Measurements from ENCODE around the gene KLK13. TPM values are rescaled to one million over a fixed set of nuclear protein-coding genes. Genes with fewer than 3 reads are reported as not detected.

Gene KLK13
- total RNA-seq, 2 experiments from 2014 or later = not detected

- peaks cover 23% of the 10 kb centered on the region for H3K36me3 Mint-ChIP-seq
- H3K4me3 Mint-ChIP-seq = peak overlapping the region; percentile 36
- no peaks in the 10 kb centered on the region for H3K27me3 Mint-ChIP-seq
- ChIA-PET POLR2A (no interaction called here), CTCF (no interaction called here)
- H3K27ac Mint-ChIP-seq = no peak overlapping the region
- H3K4me1 Mint-ChIP-seq (ENCODE audit: low read depth) = peaks cover 22% of the 10 kb centered on the region
- H3K9me3 Mint-ChIP-seq = no peaks in the 10 kb centered on the region
- intact Hi-C loops (cut with micrococcal nuclease) = no loop called here
- no peak for DNase-seq
These were observed 34.1 kb upstream of the KLK13 start for GRCh38 chr19:51099047-51099382.

GRCh38 chr19:51098365-51099046, 33.6 kb upstream of the KLK13 start:
- no peak overlapping the region for H3K4me3 Mint-ChIP-seq
- H3K27ac Mint-ChIP-seq = no peak overlapping the region
- no peaks in the 10 kb centered on the region for H3K27me3 Mint-ChIP-seq
- DNase-seq = peak; percentile 50
- ChIA-PET CTCF (no interaction called here), POLR2A (no interaction called here)
- peaks cover 20% of the 10 kb centered on the region for H3K36me3 Mint-ChIP-seq
- peaks cover 18% of the 10 kb centered on the region for H3K4me1 Mint-ChIP-seq (ENCODE audit: low read depth)
- intact Hi-C loops (cut with micrococcal nuclease) = no loop called here
- no peaks in the 10 kb centered on the region for H3K9me3 Mint-ChIP-seq

GRCh38 chr19:51097796-51098195, 32.9 kb upstream of the KLK13 start:
- DNase-seq = no peak
- H3K27me3 Mint-ChIP-seq = no peaks in the 10 kb centered on the region
- ChIA-PET CTCF (no interaction called here), POLR2A (no interaction called here)
- H3K36me3 Mint-ChIP-seq = peaks cover 19% of the 10 kb centered on the region
- H3K4me1 Mint-ChIP-seq (ENCODE audit: low read depth) = peaks cover 16% of the 10 kb centered on the region
- no peak overlapping the region for H3K27ac Mint-ChIP-seq
- intact Hi-C loops (cut with micrococcal nuclease) = no loop called here
- H3K9me3 Mint-ChIP-seq = no peaks in the 10 kb centered on the region
- H3K4me3 Mint-ChIP-seq = no peak overlapping the region

DNA sequence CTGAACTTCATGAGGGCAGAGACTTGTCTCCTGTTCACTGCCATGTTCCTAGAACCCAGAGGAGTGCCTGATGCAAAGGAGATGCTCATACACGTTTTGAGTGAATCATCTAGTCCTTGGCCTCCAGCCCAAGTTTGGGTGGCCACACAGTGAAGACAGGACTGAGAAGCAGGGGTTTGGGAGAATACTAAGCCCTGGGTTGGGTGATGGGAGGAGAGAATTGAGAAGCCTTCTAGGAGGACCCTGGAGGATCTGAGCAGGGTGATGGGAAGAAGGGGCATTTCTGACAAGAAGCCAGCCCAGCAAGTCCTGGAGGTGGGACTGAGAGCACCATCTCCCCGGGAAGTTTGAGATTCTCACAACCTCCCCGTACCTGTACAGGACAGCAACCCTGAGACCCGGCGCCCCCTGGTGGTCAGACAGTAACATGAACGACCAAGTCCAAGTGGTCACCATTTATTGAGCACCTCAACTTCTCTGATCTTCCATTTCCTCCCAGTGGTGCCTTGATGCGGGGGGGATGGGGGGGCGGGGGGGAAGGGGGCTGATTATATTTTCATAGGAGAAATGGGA, 32.4 kb upstream of the KLK13 start:
- peaks cover 11% of the 10 kb centered on the region for H3K4me1 Mint-ChIP-seq (ENCODE audit: low read depth)
- ChIA-PET CTCF (interaction anchor here (0.6 to 2.8 kb wide), 12 partner anchors 11 to 728 kb away, joined by 3 to 12 read pairs (median 4); no protein-coding TSS in a partner anchor), POLR2A (interaction anchor here (0.6 kb wide), 1 partner anchor 71 kb away, joined by 3 read pairs; no protein-coding TSS in a partner anchor)
- H3K9me3 Mint-ChIP-seq = no peaks in the 10 kb centered on the region
- peak; percentile 80 for DNase-seq
- H3K36me3 Mint-ChIP-seq = peaks cover 14% of the 10 kb centered on the region
- H3K4me3 Mint-ChIP-seq = no peak overlapping the region
- H3K27ac Mint-ChIP-seq = no peak overlapping the region
- intact Hi-C loops (cut with micrococcal nuclease) = no loop called here
- no peaks in the 10 kb centered on the region for H3K27me3 Mint-ChIP-seq

DNA sequence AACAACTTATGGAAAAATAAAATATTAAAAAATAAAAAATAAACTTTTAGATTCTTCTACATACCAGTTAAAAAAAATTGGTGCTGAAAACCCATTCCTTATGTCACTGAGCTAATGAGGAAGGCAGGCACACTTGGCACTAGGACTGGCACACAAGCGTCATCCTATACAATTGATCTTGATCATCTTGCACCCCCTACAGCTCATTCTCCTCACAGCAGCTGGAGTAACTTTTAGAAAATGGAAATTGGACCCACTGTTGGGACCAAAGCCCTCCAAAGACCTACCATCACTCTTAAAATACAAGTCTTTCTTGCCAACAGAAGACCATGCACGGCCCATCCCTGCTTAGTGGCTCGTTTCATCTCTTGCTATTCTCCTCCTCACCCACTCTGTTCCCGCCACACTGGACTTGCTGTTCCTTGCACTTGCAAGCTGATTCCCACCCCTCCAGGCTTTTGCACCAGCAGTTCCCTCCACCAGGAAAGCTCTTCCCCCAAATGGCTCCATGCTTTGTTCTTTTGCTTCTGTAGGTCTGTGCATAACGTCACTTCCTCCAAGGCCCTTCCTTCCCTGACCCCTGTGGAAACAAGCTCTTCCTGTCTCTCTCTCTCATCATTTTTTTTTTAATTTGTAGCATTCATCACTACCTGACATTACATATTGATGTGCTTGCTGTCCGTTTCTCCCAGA, 31.7 kb upstream of the KLK13 start:
- ChIA-PET CTCF (interaction anchor here (0.6 to 2.8 kb wide), 15 partner anchors 10 to 728 kb away, joined by 3 to 12 read pairs (median 4); no protein-coding TSS in a partner anchor), POLR2A (interaction anchor here (0.6 kb wide), 2 partner anchors 72 to 105 kb away, joined by 3 to 4 read pairs; no protein-coding TSS in a partner anchor)
- peaks cover 14% of the 10 kb centered on the region for H3K36me3 Mint-ChIP-seq
- no peak overlapping the region for H3K27ac Mint-ChIP-seq
- intact Hi-C loops (cut with micrococcal nuclease) = no loop called here
- no peak overlapping the region for H3K4me3 Mint-ChIP-seq
- no peaks in the 10 kb centered on the region for H3K27me3 Mint-ChIP-seq
- peaks cover 11% of the 10 kb centered on the region for H3K4me1 Mint-ChIP-seq (ENCODE audit: low read depth)
- H3K9me3 Mint-ChIP-seq = no peaks in the 10 kb centered on the region
- DNase-seq = no peak

DNA sequence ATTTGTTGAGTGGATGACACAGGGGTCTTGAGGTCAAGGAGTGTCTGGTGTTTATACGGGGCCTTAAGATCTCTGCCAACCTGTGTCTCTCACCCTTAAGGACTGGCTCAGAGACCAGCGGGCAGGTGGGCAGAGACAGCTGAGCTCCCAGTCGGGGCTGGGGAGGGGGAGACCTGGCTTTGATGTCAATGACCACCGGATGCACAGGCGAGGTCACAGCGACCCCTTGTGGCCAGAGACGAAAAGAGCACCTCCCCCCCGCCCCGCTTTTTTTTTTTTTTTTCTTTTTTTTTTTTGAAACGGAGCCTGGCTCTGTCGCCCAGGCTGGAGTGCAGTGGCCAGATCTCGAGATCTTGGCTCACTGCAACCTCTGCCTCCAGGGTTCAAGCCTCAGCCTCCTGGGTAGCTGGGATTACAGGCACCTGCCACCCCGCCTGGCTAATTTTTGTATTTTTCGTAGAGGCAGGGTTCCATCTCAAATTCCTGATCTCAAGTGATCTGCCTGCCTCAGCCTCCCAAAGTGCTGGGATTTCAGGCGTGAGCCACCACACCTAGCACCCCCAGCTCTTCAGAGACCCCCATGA, 29.9 kb upstream of the KLK13 start:
- Mint-ChIP-seq H3K4me1 (ENCODE audit: low read depth) (peaks cover 8% of the 10 kb centered on the region), H3K27me3 (no peaks in the 10 kb centered on the region), H3K27ac (no peak overlapping the region), H3K4me3 (no peak overlapping the region), H3K9me3 (no peaks in the 10 kb centered on the region), H3K36me3 (peaks cover 10% of the 10 kb centered on the region)
- peak; percentile 55 for DNase-seq
- POLR2A ChIA-PET = no interaction called here
- intact Hi-C loops (cut with micrococcal nuclease) = loop anchor here (5.0 kb wide), 1 partner anchor 77 kb away; the partner anchor contains the start of gene KLK10
- CTCF ChIA-PET = interaction anchor here (1.2 to 2.8 kb wide), 3 partner anchors 8 to 165 kb away, joined by 4 to 12 read pairs (median 6); no protein-coding TSS in a partner anchor

DNA sequence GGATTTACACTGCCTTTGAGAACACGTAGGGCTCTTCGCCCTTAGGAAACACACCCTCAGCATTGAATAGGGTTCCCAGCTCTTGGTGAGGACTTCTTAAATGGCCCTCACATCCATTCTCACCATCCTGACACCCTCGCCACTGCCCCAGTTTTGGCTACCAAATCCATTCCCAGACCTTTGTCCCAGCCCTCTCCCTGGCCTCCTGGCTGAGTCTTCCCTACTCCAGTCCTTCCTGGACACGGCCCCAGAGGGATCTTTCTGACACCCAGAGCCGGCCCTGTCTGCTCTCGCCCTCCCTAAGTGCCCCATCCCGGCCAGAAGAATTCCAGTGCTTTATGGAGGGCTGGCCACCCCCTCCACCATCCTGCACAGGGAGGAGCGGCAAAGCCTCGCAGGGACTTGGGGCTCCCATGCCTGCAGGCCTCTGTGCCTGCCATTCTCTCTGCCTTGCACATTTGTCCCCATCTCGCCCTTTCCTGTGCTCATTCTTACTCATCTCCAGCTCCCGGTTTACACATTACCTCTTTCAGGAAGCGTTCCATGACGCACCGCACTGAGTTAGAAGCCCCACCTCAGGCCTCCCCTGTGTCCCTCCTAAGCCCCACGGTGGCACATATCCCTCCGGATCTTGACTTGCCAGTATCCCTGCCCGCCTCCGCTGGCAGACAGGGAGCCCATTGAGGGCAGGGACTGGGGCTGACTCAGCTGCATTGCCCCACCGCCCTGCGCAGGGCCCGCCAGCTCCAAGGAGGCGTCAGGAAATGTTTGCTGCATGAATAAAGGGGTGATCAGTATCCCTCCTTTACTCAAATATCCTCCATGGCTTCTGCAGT, 28.8 kb upstream of the KLK13 start:
- intact Hi-C loops (cut with micrococcal nuclease) = loop anchor here (5.0 kb wide), 1 partner anchor 76 kb away; the partner anchor contains the start of gene KLK10
- no peak for DNase-seq
- no peaks in the 10 kb centered on the region for H3K9me3 Mint-ChIP-seq
- ChIA-PET POLR2A (no interaction called here), CTCF (interaction anchor here (0.6 to 2.8 kb wide), 3 partner anchors 72 to 347 kb away, joined by 4 to 12 read pairs (median 8); no protein-coding TSS in a partner anchor)
- no peak overlapping the region for H3K4me3 Mint-ChIP-seq
- no peak overlapping the region for H3K27ac Mint-ChIP-seq
- H3K27me3 Mint-ChIP-seq = no peaks in the 10 kb centered on the region
- peaks cover 6% of the 10 kb centered on the region for H3K4me1 Mint-ChIP-seq (ENCODE audit: low read depth)
- H3K36me3 Mint-ChIP-seq = peaks cover 4% of the 10 kb centered on the region

GRCh38 chr19:51093101-51093500, 28.2 kb upstream of the KLK13 start:
- no peaks in the 10 kb centered on the region for H3K9me3 Mint-ChIP-seq
- CTCF ChIA-PET = no interaction called here
- intact Hi-C loops (cut with micrococcal nuclease) = loop anchor here (5.0 kb wide), 1 partner anchor 76 kb away; the partner anchor contains the start of gene KLK10
- POLR2A ChIA-PET = no interaction called here
- no peak overlapping the region for H3K4me3 Mint-ChIP-seq
- H3K27ac Mint-ChIP-seq = no peak overlapping the region
- peaks cover 6% of the 10 kb centered on the region for H3K4me1 Mint-ChIP-seq (ENCODE audit: low read depth)
- no peak for DNase-seq
- H3K36me3 Mint-ChIP-seq = peaks cover 4% of the 10 kb centered on the region
- H3K27me3 Mint-ChIP-seq = no peaks in the 10 kb centered on the region

DNA sequence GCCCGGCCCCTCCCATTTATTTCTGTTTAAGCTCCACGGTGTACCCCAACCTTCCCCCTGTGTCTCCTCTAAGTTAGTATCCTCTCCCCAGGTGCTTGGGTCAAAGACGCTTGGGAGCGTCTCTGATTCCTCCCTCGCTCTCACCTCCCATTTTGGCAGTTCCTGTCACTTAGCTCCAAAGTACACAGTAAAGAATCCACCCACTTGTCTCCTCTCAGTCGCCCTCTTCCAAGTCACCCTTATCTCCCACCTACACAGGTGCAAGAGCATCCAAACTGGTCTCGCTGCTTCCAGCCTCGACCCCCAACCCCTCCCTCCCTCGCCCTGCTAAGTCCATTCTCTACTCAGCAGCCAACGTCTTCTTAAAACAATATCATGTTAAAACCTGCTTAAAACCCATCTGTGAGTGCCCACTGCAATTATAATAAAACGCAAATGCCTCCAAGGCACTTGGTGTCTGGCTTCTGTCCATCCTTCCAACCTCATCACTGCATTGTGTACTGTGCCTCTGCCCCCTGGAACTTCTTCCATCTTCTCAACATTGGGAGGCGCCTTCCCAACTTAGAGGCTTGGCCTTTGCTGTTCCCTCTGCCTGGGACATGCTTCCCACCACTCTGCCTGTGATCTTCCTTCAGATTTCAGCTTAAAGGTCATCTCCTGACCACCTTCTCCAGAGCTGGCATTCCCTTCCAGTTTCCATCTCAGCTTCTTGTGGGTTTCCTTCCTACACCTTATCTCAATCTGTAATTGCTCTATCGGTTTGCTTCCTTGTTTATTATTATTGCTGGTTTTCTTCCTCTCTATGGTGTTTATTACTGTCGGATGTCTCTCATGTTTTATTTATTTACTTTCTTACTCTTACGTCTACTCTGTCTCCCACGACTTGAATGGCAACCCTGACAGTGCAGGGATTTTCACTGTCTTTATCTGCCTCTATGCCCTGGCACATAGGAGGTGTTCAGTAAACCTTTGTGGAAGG, 27.3 kb upstream of the KLK13 start:
- Mint-ChIP-seq H3K4me3 (no peak overlapping the region), H3K9me3 (no peaks in the 10 kb centered on the region), H3K36me3 (peaks cover under 1% of the 10 kb centered on the region), H3K4me1 (ENCODE audit: low read depth) (peaks cover 3% of the 10 kb centered on the region), H3K27me3 (no peaks in the 10 kb centered on the region), H3K27ac (no peak overlapping the region)
- intact Hi-C loops (cut with micrococcal nuclease) = loop anchor here (5.0 kb wide), 1 partner anchor 75 kb away; the partner anchor contains the start of gene KLK10
- DNase-seq = no peak
- ChIA-PET CTCF (interaction anchor here (1.0 kb wide), 1 partner anchor 170 kb away, joined by 3 read pairs; no protein-coding TSS in a partner anchor), POLR2A (no interaction called here)

DNA sequence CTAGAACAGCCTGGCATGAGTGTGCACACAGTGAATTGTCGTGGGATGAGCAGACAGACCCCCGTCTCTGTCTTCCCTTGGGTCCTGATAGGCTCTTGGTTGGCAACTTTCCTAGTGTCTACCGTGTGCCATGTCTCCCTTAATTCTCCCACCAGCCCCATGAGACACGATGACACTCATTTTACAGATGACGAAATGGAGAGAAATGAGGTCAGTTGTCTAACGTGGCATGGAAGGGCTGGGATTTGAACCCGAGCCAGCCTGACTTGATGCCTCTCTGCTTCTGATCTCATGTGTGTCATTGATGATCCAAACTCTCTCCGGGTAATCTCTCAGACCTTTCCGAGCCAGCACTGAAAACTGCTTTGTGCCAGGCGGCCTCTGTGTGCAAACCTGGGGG, 26.2 kb upstream of the KLK13 start:
- Mint-ChIP-seq H3K36me3 (peaks cover 1% of the 10 kb centered on the region), H3K9me3 (no peaks in the 10 kb centered on the region), H3K27ac (no peak overlapping the region), H3K4me3 (no peak overlapping the region), H3K4me1 (ENCODE audit: low read depth) (no peaks in the 10 kb centered on the region), H3K27me3 (no peaks in the 10 kb centered on the region)
- DNase-seq = no peak
- intact Hi-C loops (cut with micrococcal nuclease) = loop anchor here (5.0 kb wide), 1 partner anchor 74 kb away; the partner anchor contains the start of gene KLK10
- CTCF ChIA-PET = no interaction called here
- POLR2A ChIA-PET = no interaction called here
